GM08714 (cell line): ENCODE data around the gene NEGR1.

Source experiments
- H3K4me3 ChIP-seq: fragments of 200-500 bp; sonication (Bioruptor generic); 2 replicates; pipeline ENCODE4 v1.5.1; 2014; ENCODE audit warnings: mild to moderate bottlenecking, low read length, inconsistent platforms
- ZNF274 ChIP-seq: IDR thresholded peaks from 2 replicates; pipeline ENCODE4 v1.6.1; 2012; ENCODE audit warnings: mild to moderate bottlenecking, low read depth, low read length

NEGR1 gene

DNA sequence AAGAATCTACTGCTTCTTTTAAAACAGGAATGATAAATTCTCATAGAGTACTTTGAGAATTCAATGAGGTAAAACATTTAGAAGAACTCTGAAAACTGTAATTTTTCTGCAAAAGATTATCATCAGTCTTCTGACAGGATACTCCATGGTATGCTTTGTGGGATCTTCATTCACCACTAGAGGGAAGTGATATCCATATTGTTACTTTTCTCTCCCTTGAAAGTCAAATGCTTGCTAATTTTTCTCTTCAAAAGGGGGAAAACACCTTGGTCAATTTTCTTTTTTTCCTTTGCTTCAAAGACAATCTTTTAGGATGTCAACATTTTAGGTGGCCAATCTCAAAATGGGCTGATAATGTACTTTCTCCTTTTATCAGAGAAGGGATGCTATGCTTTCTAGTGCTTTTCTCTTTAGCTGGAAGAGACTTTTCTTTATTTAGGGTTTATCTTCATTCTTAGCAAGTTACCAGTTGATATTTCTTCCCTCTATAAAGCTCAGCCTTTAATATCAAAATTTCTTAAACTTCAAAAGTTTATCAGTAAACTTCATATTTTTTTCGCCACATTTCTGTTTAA is 95.5 kb downstream of the NEGR1 start:
- no peak for TF ChIP-seq ZNF274
- no peak overlapping the region for H3K4me3 ChIP-seq

DNA sequence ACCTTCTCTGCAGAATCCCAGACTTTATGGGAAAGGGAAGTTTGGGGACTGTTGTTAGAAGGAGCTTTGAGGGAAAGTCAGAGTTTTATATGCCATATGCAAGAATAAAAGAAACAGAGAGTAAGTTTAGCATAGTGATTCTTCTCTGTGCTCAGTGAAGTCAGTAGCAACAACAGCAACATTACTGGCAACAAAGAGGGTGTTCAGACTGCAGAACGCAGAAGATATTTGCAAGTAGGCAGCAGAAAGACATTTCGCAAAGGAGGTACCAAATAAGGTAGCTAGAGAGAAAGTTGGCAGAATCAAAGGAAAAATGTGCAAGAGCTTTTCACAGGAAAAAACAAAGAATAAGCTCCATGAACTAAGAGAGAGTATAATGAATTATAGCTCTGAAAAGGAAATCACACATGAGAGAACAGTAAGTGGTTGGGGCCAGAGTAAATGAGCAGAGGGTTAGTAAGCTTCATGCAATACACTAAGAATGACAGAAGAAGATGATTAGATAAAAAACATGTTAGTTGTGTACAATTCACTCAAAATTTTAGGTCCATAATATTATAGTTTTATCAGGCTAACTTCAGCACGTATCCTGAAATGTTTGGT is 98.1 kb downstream of the NEGR1 start:
- no peak overlapping the region for H3K4me3 ChIP-seq
- no peak for TF ChIP-seq ZNF274

DNA sequence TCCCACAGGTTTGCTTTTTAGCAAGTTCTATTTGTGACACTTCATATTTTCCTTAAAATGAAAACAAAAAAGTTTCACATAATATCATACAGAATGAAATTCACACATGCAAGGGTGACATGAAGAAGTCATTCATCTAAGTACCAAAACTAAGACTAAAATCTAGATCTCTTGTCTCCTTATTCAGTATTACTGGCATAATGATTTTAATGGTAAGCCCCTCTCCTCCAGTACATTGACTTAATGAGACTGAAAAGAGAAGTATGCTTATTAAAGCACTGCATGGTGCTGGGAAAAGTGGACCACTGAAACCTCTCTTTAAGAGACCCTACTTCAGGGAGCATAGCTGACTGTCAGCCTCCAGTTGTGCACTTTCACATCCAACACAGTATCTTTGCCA is 99.5 kb downstream of the NEGR1 start:
- no peak for TF ChIP-seq ZNF274
- no peak overlapping the region for H3K4me3 ChIP-seq

DNA sequence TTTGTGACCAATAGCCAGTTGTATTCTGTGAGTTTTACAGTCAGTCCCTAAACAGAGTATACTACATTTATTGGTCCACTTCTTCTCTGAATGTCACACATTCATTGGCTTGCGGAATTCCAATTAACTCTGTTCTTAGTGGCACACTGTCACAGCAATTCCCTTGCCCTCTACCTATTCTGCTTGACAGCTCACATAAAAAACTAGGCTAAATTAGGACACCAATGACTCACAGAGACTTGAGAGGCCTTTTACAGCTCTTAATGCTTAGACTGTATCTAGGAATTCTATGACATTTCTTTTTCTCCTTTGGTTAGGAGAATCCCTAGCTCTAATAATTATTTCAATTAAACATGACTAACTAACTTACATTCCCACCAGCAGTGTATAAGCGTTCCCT is 104.1 kb downstream of the NEGR1 start:
- no peak overlapping the region for H3K4me3 ChIP-seq
- TF ChIP-seq ZNF274: no peak

DNA sequence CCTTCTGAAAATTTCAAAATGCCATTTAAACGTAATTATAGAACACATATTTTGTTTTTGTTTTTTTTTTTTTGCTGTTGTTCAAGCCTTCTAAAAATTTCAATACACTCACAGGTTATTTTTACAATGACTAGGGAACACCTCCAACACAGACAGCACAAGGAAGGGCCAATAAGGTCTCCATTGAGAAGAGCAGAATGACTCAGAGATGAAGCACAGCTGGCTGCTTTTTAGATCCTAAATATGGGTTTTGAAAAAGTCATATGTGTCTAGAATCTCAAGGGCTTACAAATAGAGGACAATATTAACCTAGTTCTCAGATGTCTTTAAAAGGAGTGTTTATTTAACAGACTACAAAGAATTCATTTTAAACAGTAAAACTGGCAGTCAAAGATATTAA is 104.6 kb downstream of the NEGR1 start:
- H3K4me3 ChIP-seq: no peak overlapping the region
- no peak for TF ChIP-seq ZNF274

DNA sequence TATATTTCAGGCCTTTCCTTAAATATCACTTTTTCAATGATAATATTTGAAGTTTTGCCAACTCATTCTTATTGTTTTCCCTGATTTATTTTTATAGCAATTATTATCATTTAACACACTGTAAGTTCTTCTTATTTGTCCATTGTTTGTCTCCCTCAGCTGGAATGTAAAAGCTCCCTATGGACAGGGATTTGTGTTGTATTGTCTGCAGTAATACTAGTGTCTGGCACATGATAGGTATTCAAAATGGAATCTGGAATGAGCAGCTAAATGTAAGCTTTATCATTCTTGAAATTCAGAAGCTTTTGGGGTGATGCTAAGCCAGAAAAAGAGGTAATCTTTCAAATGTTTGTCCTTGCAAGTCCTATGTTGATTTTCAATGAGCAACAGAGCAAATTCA is 112.1 kb downstream of the NEGR1 start:
- no peak overlapping the region for H3K4me3 ChIP-seq
- no peak for TF ChIP-seq ZNF274

DNA sequence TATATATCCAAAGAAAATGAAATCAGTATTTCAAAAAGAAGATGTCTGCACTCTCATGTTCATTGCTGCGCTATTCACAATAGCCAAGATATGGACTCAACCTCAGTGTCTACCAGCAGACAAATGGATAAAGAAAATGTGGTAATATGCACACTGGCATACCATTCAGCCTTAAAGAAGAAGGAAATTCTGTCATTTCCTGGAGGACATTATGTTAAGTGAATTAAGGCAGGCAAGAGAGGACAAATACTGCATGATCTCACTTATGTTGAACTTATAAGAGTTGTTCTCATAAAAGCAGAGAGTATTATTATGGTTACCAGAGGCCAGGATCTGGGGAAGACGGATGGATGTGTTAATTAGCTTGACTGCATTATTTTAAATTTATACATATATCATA is 115.9 kb downstream of the NEGR1 start:
- H3K4me3 ChIP-seq: no peak overlapping the region
- no peak for TF ChIP-seq ZNF274

DNA sequence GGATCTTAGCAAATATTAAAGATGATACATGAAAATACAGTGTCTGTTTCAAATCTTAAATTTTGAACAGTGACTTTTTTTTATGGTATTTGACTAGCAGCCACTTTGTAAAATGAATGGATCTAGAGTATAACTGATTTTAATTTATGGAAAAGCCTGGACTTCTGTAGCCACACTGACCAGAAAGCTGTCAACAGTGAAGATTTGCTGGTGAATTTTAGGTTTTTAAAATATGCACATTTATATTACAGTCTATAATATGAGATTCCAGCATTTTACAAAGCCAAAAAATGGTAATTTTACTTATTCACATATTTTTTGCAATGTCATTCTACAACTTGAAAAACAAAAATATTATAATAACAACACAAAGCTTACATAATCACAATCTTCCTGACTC is 131.8 kb downstream of the NEGR1 start:
- no peak overlapping the region for H3K4me3 ChIP-seq
- no peak for TF ChIP-seq ZNF274

DNA sequence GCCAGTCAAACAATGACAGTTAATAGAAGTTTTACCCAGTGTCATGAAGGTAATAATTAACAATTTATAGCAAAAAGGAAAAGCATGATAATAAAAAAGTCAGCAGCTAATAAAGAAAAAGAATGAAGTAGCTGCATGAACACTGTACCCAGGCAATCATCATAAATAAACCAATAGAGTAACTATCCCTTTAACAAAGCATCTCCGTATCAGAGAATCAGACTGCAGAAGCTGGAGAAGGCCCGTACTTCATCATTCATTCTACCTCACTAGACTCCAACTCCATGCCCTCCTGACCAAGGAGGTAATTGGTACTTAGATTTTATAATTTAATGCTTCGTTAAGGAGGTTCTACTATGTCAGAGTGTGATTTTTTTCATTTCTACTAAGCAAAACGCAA is 140.5 kb downstream of the NEGR1 start:
- TF ChIP-seq ZNF274: no peak
- no peak overlapping the region for H3K4me3 ChIP-seq

DNA sequence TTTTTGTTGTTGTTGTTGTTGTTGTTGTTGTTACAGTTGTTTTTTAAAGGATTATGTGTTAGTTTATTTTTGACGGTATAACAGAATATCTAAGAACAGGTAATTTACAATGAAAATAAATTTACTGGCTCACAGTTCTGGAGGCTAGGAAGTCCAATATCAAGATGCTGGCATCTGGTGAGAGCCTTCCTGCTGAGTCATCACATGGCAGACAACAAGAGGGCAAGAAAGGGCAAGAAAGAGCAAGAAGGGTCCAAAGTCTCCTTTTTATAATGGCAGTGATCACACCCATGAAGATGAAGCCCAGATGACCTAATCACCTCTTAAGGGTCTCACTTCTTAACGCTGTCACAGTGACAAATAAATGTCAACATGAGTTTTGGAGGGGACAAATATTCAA is 142.1 kb downstream of the NEGR1 start:
- no peak for TF ChIP-seq ZNF274

DNA sequence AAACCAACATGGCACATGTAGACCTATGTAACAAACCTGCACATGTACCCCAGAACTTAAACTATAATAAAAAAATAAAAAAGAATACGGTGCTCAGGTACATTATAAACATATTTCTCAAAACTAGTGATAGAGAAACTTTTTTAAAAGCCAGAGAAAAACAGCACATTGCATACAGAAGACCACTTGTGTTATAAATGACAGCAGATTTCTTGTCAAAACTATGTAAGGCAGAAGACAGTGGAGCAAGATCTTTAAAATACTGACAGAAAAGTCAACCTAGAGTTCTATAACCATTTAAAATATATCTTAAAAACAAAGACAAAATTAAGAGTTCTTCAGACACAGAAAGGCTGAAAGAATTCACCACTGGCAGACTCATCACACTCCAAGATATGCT is 144.7 kb downstream of the NEGR1 start:
- no peak for TF ChIP-seq ZNF274
- no peak overlapping the region for H3K4me3 ChIP-seq

More for the DNA sequence above, 142.1 kb downstream of the NEGR1 start:
- no peak overlapping the region for H3K4me3 ChIP-seq

DNA sequence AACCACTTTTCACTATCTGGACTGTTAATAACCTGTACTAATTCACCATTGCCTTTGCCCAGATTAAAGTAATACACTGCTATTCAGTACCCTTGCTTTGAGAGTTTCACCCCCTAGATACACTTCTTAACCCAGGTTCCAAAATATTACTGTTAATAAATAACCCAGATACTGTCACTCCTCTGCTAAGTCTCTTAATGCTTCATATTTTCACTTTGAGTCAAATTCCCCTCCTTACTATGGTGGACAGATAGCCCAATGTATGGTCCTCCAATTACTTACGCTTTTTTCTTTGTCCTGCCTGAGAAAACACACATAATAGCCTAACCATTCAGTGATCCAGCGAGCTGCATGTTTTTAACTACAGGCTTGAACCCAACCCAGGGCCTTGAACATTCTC is 152.5 kb downstream of the NEGR1 start:
- no peak for TF ChIP-seq ZNF274

DNA sequence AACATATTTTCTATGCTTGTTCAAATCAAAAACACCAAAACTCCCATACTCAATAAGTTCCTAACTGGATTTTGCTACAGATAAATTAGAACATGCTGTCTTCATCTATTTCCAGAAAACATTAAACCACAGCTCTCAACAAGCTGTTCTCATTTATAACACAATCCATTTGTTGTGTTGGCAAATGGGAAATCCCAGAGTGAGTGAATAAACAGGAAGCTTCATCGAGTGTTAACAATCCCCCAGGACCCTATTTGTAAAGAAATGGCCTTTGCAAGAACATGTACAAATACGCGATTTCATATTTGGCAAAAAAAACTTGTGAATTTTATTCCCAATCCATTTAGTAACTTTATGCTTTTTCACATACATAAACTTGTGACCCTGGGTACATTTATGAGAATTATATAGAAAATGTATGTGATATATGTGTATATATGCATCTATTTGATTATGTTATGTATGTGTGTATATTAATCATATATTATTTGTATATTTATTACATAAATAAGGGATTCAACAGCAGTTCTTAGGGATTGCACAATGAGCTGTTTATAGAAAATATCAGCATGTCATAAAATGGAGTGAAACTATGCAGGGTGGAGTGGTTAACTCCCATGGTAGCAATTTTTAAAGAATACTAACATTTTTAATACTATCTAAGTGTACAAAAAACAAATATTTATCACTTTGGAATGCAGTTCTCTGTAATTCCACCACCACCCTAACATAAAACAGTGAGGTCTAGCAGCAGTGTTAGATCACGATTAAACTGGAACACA is 160.0 kb downstream of the NEGR1 start:
- no peak overlapping the region for H3K4me3 ChIP-seq
- no peak for TF ChIP-seq ZNF274

More for the DNA sequence above, 152.5 kb downstream of the NEGR1 start:
- no peak overlapping the region for H3K4me3 ChIP-seq

DNA sequence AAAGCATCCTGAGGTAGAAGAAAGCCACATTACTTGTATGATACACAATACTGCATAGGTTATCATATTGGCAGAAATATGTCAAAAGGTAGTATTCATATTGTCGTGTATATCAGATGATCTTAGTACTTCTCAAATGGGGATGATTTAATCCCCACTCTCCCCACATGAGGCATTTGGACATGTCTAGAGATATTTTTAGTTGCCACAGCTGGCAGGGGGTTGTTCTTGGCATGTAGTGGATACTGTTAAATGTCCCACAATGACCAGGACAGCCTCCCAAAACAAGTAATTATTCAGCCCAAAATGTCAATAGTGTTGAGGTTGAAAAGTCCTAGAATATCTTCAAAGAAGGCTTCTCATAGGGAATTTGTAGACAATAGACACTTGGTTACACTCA is 162.8 kb downstream of the NEGR1 start:
- H3K4me3 ChIP-seq: no peak overlapping the region
- no peak for TF ChIP-seq ZNF274

DNA sequence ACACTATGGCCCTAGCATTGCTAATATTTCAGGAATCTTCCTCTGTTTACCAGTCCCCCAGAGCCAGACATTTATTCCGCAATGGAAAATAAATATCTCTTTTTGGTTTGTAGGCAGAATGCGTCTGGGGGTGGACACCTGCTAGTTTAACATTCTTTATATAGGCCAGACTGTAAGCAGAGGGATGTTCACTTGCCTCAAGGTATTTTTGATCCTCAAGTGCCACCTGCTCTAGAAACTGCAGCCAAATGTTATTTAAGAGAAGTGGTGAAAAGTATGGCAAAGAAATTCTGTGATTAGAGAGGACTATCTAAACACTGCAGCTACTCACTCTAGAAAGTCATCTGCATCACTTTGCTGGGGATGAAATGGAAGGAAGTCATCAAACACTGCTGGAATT is 164.7 kb downstream of the NEGR1 start:
- no peak for TF ChIP-seq ZNF274
- no peak overlapping the region for H3K4me3 ChIP-seq
